GM19468 (cell line): ENCODE measurements around the gene AQP5.

Source experiments
- ATAC-seq: cut with Tn5 transposase; IDR thresholded peaks from one replicate; pipeline ENCODE4 v1.9.1; 2021; ENCODE audit warnings: mild to moderate bottlenecking, moderate library complexity, moderate number of reproducible peaks; ENCODE audit not compliant: unreplicated experiment; ENCODE audit errors: extremely low read depth

AQP5 gene

GRCh38 chr12:50006754-50007442 lies 45.2 kb downstream of the AQP5 start:
- ATAC-seq = no peak

DNA sequence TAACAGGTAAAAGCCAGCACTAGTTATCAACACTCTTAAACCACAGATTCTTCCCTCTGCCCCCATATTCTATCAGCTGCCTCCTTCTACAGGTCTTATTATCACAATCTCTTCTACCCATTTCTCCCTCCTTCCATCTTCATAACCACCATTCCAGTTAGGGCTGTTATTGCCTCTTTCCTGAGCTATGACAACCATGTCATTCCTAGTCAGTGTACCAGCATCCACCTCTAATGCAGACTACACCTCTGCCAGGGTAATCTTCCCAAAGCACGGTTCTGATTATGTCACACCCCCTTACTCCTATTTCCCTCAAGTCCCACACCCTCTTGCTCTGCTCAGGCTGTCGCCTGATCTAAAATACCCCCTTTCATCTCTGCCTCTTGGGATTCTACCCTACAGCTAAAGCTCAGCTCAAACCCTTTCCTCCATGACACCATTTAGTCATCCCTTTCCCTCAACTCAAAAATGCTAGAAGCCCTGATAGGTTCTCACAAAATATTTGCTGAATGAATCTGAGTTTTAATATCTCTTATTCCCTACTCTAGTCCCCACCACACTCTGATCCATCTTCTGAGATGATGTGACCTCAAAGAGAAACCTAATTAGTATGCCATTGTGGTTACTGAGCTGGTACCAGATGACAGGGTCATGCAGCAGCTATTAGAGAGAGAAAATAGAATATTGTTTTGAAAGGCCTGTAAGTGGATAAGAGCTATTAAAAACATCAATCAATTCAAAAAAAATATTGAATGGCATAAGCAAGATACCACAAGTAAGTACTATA lies 51.9 kb downstream of the AQP5 start:
- ATAC-seq = no peak

GRCh38 chr12:50014342-50014741 lies 52.7 kb downstream of the AQP5 start:
- ATAC-seq = no peak
